Stimulated activated naive CD8-positive, alpha-beta T cell treated with anti-CD3 and anti-CD28 coated beads, Interleukin-15, Interleukin-2, amounts not matched to agents 100 ng/mL and 50 ng/mL, for 24 hours (primary cell): ENCODE measurements around the gene RAB13.

ENCODE experiments used
- H3K27ac Mint-ChIP-seq: one replicate; pipeline ENCODE4 v1.8.0; 2021; ENCODE audit warnings: mild to moderate bottlenecking, mixed read lengths
- H3K27me3 Mint-ChIP-seq: one replicate; pipeline ENCODE4 v1.8.0; 2021; ENCODE audit warnings: mixed read lengths
- H3K36me3 Mint-ChIP-seq: one replicate; pipeline ENCODE4 v1.8.0; 2021; ENCODE audit warnings: low read depth, mixed read lengths
- H3K4me1 Mint-ChIP-seq: one replicate; pipeline ENCODE4 v1.8.0; 2021; ENCODE audit warnings: low read depth, mixed read lengths
- H3K4me3 Mint-ChIP-seq: one replicate; pipeline ENCODE4 v1.8.0; 2021; ENCODE audit warnings: mild to moderate bottlenecking, mixed read lengths
- H3K9me3 Mint-ChIP-seq: one replicate; pipeline ENCODE4 v1.8.0; 2021; ENCODE audit warnings: mixed read lengths

RAB13 gene

DNA sequence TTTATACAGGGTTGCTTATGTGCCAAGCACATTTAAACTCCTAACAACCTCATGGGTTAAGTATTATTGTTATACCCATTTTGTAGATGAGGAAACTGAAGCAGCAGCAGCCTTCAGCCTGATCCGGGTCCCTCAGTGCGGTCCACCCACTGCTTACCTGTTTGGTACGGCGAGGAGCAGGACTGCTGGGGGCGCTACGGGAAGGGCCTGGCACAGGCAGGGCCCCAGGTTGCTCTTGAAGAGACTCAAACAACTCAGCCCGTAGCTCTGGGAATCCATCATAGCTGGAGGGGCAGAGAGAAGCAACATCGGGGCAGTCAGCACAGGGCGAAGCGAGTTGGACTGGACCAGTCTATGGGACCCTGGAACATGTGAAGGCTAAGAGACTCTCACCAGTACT is 48.8 kb downstream of the RAB13 start:
- Mint-ChIP-seq H3K27ac (no peak overlapping the region), H3K4me1 (peaks cover 5% of the 10 kb centered on the region), H3K36me3 (peaks cover 75% of the 10 kb centered on the region), H3K4me3 (no peak overlapping the region), H3K27me3 (no peaks in the 10 kb centered on the region), H3K9me3 (no peaks in the 10 kb centered on the region)

DNA sequence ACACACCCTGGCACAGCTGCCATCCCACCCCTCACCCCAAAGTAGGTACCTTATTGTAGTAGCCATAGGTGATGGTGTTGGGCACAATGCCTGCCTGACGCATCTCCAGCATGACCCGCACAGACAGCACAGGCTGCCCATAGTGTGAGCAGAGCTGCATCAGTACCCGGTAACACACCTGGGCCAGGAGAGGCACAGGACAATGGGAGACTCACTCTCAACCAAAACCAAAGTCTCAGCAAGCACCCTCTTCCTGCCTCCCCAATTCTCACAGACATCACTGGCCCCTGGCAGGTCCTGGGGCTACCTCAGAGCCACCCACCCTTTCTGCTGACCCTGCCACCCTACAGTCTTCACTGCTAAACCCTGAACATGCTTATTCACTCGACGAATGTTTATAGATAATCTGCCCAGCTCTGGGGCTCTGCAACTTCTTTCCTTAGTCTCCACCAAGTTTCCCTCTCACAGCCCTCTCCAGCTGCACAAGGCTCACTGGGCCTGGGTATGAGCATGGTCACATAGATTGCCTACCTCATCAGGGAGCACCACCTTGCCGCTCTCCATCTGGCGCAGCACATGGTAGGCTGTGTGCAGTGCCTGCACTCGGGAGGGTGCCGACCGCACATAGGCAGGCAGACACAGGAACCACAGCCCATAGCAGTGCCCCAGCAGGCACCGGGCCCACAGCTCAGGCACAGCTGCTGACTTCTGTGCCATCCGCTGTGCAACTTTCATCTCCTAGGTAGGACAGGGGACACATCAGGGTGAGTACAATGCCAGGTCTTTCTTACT is 49.9 kb downstream of the RAB13 start:
- Mint-ChIP-seq H3K4me1 (peaks cover 5% of the 10 kb centered on the region), H3K36me3 (peaks cover 71% of the 10 kb centered on the region), H3K4me3 (no peak overlapping the region), H3K27ac (no peak overlapping the region), H3K27me3 (no peaks in the 10 kb centered on the region), H3K9me3 (no peaks in the 10 kb centered on the region)

DNA sequence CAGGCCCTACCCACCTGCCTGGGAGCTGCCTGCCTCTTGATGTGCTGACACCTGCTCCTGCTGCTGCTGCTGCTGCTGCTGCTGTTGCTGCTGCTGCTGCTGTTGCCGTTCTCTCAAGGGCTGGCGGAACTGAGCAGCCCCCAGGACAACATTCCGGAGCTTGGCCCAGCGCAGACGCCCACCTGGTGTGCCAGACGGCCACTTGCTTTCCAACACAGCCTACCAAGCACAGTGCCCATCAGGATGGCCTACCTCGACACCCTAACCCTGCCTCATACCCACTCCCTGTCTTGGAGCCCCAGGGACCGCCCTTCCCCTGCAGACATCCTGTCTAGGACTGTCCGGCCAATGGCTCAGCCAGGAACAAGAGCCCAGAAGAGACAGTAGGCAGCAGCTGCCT is 51.4 kb downstream of the RAB13 start:
- Mint-ChIP-seq H3K36me3 (peaks cover 60% of the 10 kb centered on the region), H3K4me1 (no peaks in the 10 kb centered on the region), H3K27ac (no peak overlapping the region), H3K4me3 (no peak overlapping the region), H3K9me3 (no peaks in the 10 kb centered on the region), H3K27me3 (no peaks in the 10 kb centered on the region)

DNA sequence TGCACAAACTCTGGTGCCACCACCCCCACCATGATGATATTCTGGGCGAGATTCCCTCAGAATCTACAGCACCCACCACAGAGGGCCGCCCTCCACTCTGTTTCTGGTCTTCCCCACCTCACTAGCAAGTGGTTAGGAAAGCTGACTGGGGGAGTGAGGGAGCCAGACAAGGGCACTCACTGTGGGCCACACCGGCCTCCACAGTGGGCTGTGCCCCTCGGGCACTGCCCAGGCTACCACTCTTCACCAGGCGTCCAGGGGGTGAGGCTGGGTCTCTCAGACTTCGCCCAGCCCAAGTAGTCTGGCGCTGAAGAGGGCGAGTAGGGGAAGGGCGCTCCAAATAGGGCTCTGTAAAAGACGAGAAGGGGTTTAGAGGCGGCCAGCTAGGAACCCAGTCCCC is 52.2 kb downstream of the RAB13 start:
- no peak overlapping the region for H3K27ac Mint-ChIP-seq
- H3K4me1 Mint-ChIP-seq: peaks cover 3% of the 10 kb centered on the region

DNA sequence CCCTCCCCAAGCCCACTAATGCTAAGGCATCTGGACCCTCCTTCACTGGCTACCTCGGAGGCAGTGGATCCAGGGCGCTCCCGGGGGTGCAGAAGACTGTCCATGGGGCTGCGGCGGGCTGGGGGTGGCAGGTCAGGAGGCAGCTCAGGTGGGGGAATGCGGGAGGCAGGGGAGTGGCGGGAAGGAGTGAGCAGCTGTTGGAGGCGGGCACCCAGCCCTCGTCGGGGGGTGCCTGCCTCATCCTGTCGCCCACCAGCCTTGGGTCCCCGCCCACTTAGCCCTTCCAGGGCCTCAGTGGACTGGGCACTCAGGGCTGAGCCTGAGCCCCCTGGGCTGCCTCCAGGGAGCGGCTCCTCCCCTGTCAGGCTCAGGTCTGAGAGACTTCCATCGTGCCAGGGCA is 52.7 kb downstream of the RAB13 start:
- Mint-ChIP-seq H3K36me3 (peaks cover 58% of the 10 kb centered on the region), H3K4me1 (peaks cover 8% of the 10 kb centered on the region), H3K27ac (no peak overlapping the region), H3K27me3 (no peaks in the 10 kb centered on the region), H3K4me3 (no peak overlapping the region), H3K9me3 (no peaks in the 10 kb centered on the region)

More for the DNA sequence above, 52.2 kb downstream of the RAB13 start:
- H3K36me3 Mint-ChIP-seq: peaks cover 60% of the 10 kb centered on the region
- no peaks in the 10 kb centered on the region for H3K9me3 Mint-ChIP-seq
- H3K27me3 Mint-ChIP-seq: no peaks in the 10 kb centered on the region
- H3K4me3 Mint-ChIP-seq: no peak overlapping the region

DNA sequence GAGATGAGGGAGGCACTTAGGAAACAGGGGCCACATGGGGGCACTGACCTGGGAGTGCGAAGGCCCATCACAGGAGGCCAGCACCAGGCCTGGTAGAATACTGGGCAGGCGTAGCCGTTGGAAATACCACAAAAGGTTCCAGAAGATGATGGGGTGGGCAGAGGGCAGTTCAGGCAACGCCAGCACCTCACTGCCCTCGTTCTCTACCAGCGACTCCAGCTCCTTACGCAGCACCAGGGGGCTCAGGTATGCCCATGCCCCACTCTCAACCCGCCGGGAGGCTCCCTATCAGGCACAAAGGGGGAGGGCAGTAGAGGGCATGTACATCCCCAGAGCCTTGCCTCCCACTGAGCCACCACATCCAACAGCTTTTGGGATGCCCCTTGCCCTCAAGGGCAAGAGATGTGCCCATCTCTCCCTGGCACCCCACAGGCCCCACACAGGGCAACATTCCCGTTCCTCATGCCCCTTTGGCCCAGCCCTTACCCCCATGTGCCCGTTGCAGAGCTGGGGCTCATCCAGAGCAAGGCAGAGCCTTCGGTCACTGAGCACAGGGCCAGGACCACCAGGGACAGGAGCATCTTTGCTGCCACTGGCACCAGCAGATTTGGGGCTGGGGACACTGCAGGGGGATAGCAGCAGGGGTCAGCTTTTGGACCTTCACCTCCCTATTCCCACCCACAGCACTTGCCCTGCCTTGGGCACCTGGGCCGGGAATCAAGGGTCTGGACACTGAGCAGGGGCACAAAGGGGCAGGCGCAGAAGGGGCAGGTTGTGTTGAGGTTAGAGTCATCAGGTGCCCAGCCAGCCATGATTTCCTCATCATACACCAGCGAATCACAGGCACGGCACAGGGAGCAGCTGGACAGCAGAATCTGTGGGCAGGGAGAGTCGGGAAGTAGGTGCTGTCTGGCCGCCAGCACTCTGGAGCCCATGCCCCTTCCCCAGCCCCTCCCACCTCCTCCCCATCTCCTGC is 53.7 kb downstream of the RAB13 start:
- Mint-ChIP-seq H3K36me3 (peaks cover 52% of the 10 kb centered on the region), H3K4me3 (no peak overlapping the region), H3K27ac (no peak overlapping the region), H3K27me3 (no peaks in the 10 kb centered on the region), H3K9me3 (no peaks in the 10 kb centered on the region), H3K4me1 (peaks cover 13% of the 10 kb centered on the region)
